ENCODE results near the gene CORO2B.

- no peak for TF ChIP-seq YY1 (IDR thresholded peaks at IDR 0.05; ENCODE audit: insufficient read depth, insufficient read length)
- no peak for TF ChIP-seq ZNF274 (IDR thresholded peaks at IDR 0.05; ENCODE audit: low read depth, low read length)
Observed at GRCh38 chr15:68697711-68698690, 119.2 kb downstream of the CORO2B start.

All from NT2/D1 (cell line).